HG03354 (cell line): Measurements from ENCODE around the gene TLE1.
"Not testable (repeated sequence)": the region's sequence is repeated elsewhere in the genome, so short reads cannot be mapped to it uniquely, and the experiment has no call there.

Source experiments
- ATAC-seq: cut with Tn5 transposase; IDR thresholded peaks from one replicate; pipeline ENCODE4 v1.9.1; 2021; ENCODE audit warnings: mild to moderate bottlenecking; ENCODE audit not compliant: unreplicated experiment, poor library complexity, severe bottlenecking

The TLE1 gene

DNA sequence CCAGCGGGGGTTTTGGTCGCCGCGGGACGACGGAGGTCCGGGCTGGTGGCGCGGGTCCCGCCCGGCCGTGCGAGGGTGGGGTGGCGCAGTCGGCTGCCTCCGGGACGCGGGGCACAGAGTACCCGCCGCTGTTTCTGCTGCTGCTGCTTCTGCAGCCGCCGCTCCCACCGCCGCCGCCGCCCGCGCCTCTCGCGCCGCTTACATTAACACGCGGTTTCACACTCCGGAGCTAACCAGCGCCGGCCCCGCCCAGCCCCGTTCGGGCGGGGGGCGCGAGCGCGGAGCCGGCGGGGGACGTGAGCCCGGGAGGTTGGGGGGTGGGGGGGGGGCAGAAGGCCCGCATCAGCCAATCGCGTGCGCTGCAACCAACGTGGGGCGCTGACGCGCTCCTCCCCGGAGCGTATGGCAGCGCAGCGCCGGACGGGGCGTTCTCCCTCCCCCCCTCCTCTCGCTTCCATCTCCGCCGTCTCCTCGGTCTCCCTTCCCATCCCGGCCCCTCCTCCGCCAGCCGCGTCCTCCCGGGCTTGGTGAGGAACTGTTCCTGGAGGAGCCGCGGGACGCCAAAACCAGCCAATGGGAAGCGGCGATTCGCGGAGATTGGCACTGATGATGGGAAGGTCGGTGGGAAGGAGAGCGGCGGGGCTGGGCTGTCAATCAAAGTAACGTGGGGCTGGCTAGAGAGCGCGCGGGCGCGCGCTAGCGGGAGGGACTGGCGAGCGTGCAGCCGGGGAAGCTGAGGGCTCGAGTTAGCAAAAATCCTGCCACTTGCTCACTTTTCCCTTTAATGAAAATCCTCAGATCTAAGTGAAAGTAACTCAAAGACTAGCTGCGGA is at the start of gene TLE1:
TLE1 (minus strand) TSS at position 205 of the 833 bp plus-strand sequence. CDS start 1,307 bp downstream, outside the sequence.
- ATAC-seq, result peak; percentile 77

DNA sequence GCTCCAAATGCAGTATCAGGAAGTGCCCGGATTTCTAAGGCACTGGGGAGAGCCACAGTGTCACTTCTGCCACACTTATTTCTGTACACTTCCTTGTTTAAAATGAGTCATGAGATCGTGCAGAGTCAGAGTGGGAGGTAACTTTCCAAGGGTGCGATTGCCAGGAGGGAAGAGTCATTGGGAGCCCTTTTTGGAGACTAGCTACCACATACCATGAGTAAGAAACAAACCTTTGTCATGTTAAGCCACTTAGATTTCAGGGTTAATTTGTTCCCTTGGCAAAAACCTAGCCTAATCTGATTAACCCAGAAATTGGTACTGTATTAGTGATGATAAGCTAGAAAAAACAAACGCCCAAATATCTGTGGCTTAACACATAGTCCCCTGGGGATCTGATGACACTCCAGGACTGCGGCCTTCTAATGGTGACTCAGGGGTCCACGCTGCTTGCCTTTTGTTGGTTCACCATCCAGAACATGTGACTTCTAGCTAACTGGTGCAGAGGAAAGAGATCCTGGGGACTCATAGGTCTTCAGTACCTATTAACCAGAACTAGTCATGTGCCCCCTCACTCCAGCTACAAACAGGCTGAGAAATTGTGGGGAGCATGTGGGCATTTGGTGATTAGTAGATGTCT is 48.6 kb upstream of the TLE1 start:
- no peak for ATAC-seq

DNA sequence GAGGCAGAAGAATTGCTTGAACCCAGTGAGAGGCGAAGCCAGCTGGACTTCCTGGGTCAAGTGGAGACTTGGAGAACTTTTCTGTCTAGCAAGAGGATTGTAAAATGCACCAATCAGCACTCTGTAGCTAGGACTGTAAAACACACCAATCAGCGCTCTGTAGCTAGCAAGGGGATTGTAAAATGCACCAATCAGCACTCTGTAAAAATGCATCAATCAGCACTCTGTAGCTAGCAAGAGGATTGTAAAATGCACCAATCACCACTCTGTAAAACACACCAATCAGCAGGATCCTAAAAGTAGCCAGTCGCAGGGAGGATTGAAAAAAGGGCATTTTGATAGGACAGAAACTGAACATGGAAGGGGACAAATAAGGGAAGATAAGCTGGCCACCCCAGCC is 41.2 kb upstream of the TLE1 start:
- ATAC-seq, result not testable (repeated sequence)

DNA sequence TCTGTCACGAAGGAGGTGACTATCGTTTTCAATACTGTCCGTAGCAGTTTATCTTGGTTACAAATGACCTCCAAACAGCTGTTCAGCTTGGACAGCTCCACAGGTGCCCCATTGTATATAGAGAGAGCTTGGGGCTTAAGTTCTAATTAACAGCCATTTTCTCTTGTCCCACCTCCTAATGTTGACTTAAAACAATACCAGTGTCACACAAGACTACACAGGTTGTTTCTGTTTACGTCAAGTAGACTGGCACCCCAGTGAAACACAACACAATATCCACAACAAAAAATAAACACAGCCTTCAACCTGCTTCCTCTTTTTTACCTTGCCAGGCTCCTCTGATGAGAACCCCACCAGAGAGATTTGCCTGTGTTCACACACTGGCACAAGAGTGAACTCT is 39.8 kb upstream of the TLE1 start:
- peak; percentile 91 for ATAC-seq

DNA sequence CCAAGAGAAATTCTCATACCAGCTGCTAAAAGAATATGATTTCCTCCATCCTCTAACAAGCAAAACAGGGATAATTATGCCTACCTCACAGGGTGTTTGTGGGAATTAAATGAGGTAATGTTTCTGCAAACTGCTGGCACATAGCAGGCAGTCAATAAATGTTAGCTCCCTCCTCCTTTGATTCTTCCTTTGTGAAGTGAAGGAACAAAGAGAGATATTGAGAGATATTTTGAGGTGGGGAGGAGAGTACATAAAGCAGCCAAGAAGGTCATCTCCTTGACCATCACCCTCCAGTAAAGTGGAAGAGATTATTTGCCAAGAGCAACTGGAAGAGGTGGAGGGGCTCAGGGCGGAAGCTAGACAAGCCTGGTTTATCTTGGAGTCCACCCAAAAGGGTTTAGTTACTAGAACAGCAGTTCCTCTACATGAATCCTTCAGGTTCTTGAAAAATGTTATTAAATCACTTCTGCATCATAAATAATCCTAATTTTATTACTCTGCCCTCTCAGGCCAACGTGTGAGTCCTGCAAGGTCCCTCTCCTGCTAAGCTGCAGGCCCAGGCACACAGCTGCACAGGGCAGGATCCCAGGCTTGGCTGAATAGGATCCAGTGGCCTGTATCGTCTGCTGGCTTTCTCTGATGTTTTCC is 35.0 kb upstream of the TLE1 start:
- no peak for ATAC-seq

DNA sequence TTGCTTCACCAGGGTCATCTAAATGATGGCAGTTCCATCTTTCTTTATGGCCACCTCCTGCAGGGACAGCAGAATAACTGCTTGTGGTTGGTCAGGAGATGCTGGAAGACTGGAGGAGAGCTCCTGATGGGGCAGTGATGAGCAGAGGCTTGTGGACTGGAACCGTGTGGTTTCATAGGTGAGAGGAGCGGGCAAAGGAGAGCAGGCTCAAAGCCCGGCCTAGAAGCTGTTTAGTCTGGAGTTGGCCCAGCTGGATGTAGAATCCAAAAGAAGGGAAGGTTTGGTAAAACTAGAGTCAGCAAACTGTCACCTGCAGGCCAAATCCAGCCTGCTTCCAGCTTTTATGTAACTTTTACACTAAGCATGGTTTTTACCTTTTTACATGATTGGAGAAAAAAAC is 32.9 kb upstream of the TLE1 start:
- ATAC-seq, result no peak

DNA sequence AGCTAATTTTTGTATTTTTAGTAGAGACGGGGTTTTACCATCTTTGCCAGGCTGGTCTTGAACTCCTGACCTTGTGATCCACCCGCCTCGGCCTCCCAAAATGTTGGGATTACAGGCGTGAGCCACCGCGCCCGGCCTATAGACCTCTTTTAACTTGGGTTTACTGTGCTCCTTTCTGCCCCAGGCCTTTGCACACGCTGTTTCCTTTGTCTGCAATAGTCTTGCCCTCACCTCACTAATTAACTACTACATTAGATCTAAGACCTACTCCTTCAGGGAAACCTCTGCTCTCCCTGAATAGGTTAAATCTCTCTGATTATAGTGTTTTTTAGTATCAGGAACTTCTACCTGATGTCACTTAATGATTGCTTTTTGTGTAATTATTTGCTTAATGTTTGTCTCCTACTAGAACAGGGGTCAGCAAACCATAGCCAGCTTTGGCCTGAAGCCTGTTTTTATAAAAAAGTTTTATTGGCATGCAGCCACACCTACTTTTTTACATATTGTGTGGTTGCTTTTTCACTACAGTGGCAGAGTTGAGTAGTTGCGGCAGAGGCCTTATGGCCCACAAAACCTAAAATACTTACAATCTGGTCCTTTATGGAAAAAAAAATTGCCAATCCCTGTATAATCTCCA is 31.2 kb upstream of the TLE1 start:
- no peak for ATAC-seq

DNA sequence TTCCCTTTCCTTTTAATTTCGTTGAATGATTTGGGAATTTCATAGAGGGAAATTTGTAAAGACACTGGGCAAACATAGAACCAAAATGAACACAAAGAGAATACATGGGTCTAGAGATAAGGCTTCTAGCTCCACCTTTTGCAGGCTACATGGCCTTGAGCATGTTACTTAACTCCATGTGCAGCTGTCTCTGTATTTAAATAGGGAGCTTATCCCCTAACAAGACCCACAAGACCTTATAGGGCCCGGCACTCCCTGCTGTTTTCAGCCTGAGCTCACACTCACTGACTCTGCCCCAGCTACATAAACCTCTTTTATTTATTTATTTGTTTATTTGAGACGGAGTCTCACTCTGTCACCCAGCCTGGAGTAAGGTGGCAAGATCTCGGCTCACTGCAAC is 30.6 kb upstream of the TLE1 start:
- ATAC-seq, result no peak

DNA sequence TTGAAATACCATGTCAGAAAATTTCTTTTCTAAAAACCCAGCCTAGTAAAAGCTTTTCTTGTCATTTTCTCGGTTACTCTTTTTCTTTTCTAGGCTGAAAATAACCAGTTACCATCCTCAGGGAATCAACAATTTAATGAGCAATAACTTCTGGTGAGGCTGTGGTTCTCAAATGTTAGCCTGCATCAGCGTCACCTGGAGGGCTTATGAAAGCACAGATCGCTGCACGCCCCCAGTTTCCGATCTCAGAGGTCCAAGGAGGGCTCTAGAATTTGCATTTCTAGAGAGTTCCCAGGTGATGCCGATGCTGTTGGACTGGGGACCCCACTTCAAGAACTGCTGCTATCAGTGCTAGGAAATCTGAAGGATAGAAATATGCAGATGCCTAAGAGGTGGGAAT is 28.9 kb upstream of the TLE1 start:
- no peak for ATAC-seq

DNA sequence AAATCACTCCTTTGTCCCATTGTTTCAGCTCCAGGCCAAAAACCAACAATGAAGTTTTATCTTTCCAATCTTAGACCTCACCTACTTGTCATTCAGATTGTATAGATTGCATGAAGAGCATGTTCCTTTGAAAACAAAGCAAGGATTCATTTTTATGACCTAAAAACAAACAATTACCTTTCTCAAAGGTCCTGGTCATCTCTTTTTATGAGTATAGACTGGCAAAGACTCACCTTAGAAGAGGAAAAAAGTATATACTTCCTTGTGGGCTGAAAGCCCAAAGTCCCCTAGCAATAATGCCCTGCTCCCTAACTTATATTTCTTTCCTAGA is 28.4 kb upstream of the TLE1 start:
- ATAC-seq, result no peak

DNA sequence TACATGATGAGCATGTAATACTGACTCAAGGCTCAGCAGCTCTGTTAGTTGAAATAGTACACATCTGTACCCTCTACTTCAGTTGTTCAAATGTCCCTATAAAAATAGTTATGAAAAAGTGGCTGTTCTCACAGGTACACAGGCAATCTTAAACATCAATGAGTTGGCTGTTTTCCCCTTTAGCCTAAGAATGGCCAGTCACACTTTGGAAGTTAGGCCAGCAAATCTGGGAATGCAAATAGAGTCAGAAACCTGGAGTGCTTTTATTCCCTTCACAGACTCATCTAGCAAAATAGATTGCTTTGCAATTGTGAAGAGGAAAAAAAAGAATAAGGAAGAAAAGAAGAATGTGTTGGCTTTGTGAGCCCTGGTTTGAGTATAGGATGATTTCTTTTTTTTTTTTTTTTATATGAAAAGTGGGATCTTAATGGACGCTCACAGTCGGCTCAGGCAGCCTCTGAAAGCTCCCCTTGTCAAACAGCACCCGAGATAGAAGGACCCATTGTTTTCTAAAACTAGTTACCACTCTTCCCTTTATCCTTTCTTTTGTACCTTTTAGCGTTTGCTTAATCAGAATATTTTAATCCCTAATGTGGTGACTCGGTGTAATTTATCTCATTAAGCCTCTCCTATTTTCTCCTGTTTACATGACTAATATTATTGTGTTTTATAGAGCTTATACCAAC is 27.9 kb upstream of the TLE1 start:
- no peak for ATAC-seq

DNA sequence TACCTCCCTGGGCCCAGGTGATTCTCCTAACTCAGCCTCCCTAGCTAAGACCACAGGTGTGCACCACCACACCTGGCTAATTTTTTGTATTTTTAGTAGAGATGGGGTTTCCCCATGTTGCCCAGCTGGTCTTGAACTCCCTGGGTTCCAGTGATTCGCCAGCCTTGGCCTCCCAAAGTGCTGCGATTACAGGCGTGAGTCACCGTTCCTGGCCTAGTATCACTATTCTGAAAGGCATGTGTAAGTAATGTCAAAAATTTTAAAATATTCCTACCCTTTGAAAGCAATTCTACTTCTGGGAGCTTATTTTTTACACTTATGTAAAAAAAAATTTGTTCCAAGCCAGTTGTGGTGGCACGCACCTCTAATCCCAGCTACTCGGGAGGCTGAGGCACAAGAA is 27.1 kb upstream of the TLE1 start:
- ATAC-seq, result no peak

DNA sequence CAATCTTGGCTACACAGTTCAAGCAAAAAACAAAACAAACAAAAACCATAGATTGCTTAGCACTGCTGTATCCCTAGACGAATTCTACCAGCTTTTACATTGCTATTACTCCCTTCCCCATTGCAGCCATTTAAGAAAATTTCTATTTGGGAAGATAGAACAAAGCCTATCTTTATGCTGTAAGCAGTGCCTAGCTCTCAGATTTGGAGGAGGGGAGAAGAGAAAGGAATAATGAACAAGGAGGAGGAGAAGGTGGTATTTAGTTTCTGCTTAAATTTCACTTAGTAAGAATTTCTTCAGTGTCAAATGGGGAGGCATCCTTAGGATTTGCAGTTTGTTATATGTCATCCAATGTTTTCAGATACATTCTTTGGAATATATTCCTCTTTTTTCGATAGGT is 16.2 kb upstream of the TLE1 start:
- ATAC-seq, result no peak

DNA sequence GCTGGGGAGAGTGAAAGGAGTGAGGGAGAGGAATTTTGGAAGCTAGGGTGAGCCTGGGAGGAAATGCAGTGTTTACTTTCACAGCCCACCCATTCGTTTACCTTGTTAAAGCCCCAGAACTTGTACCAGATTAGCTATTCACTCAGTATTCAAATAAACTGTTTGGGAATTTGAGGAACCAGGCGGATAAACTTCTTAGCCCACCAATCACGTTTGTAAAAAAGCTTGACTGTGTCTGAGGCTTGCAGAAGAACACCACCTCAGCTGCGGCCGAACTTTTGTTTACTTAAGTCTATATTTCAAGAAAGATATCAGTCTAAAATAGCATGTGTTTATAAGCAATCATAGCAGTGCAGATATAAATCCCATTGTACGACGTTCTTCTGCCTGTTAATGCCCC is 5.2 kb upstream of the TLE1 start:
- ATAC-seq, result no peak

DNA sequence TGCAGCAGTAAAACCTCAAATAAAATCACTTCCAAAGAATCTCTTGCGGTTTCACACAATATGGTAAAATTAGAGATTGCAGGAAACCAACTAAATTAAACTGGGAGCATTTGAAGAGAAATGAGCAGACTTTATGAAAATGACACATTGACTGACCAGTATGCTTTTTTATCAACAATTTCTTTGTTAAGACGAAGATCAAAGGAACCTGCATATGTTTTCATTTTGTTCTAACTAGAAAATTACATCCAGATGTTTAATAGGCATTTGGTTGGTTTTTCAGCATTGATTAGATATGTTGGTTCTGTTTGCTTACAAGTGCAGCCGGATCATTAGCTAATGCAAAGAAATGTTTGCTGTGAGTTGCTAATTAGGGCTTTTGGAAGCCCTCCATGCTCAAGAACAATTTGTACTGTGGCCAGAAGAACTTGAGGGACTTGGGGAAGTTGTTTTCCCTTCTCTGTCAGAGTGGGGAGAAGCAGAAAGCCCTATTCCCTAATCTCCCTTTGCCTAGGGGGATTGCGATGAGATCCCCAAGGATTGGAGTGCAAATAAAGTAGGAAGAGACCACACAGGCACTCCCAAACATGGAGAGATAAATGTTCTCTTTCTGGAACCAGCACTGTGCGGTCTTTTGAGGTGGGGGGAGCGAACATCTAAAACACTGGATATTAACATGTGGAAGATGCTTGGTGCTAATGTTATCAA is 4.5 kb upstream of the TLE1 start:
- ATAC-seq, result no peak

DNA sequence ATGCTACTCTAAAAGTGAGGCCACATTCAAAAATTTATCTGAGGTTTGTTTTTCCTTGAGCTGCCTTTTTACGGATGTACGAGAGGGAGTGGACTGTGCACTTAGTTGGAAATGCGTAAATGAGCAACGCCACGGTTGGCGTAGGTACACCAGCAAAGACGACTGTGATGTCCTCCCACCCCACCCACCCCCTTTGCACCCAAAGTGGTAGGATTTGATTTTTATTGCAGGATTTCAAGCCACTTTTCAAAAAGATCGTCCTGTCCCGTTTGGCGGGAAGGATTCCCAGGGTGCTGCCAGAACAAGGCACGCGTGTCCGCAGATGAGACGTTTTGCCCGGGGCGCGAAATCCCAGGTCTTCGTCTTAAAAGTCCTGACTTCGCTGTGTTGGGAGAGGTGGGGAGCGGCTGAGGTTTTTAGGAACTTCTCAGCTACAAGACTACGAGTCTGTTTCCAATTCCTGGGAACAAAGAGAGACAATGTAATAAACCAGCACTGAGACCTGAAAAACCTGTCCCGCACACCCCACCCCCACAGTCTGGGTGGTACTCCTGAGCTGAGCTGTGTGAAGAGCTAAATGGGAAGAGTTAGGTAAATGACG is 1.0 kb upstream of the TLE1 start:
- no peak for ATAC-seq

DNA sequence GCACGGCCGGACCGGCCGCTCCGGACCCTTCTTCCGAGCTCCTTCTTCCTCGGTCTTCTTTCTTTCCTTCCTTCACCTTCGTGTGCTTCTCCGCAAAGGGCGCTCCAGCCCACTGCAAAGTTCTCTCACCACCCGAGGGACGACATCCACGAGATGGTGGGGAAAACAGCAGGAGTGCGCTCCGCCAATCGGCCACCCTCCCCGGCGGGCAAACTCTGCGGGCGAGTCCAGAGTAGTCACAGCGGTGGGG is 329 bp downstream of the TLE1 start:
- not testable (repeated sequence) for ATAC-seq

DNA sequence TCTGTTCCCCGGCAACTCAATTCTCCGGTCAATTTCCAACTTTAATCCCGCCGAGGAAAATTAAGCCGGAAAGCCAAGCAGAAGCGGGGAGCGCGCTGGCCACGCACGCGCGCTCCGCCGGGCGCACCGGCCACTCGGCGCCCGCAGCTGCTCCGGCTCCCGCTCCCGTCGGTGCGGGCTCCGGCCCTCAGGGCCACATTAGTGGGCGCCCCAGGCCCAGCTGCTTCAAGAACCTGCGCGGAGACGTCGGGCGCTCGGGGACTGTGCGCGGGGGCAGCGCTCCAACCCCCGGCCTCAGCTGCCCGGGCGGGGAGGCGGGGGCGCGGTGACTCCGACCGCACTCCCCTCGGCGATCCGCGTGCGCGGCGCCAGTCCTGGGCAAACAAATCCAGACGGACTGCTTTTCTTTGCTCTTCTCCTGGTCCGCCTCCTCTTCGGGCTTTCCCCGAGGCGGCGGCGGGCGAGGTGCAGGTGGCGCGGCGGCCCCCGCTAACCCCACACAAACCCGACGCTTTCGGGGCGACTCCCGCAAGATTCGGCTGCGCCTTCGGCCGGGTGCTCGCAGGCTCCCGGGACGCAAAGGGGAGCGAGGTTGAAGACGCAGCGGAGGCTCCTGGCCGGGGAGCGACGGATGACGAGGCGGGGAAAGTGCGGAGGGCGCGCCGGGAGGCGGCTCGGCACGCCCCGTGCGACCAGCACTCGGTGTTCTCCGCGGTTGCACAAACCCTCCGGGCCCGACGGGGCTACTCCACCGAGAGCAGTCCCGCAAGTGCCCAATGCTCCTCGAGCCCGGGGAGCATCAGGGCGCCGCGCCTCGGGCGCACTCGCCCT is 870 bp downstream of the TLE1 start:
- peak; percentile 20 for ATAC-seq
